Gastroesophageal sphincter (tissue), 4 donors: ENCODE results near the gene HACL1. TPM values are rescaled to one million over a fixed set of nuclear protein-coding genes. Genes with fewer than 3 reads are reported as not detected.

Experiments
- ATAC-seq: fragments of 150-250 bp; one replicate; pipeline ENCODE4 v1.9.1; 2016; ENCODE audit warnings: mild to moderate bottlenecking, moderate library complexity
- H3K27ac ChIP-seq, 4 donors: fragments of 200-600 bp; sonication (generic) in 3 of 4; 1 replicate in 3 of 4; 2 replicates in 1 of 4; pipeline ENCODE4 v1.5.1; 2016 to 2019
- H3K27me3 ChIP-seq: fragments of 200-600 bp; sonication (generic); one replicate; pipeline ENCODE4 v1.5.1; 2019
- H3K36me3 ChIP-seq, 2 donors: fragments of 200-600 bp; sonication (generic); one replicate each; pipeline ENCODE4 v1.5.1; 2019; ENCODE audit warnings: control low read depth in 1 of 2
- H3K4me1 ChIP-seq, 3 donors: fragments of 200-600 bp; sonication (generic); 1 replicate in 2 of 3; 2 replicates in 1 of 3; pipeline ENCODE4 v1.5.1; 2016 to 2019; ENCODE audit warnings: control low read depth in 2 of 3
- H3K4me3 ChIP-seq, 2 donors: fragments of 200-600 bp; sonication (generic); one replicate each; pipeline ENCODE4 v1.5.1; 2019; ENCODE audit warnings: mild to moderate bottlenecking in 1 of 2, moderate library complexity in 1 of 2
- H3K9me3 ChIP-seq, 3 donors: fragments of 200-600 bp; sonication (generic); one replicate each; pipeline ENCODE4 v1.5.1; 2017 to 2019; ENCODE audit warnings: control low read depth in 2 of 3
- CTCF ChIP-seq, 4 experiments: fragments of 200-600 bp in 2 of 4; fragments of 450-650 bp in 2 of 4; sonication (generic) in 1 of 4; IDR thresholded peaks; one replicate each; pipeline ENCODE4 v1.5.1; 2017 to 2019; ENCODE audit warnings: antibody characterized with exemption in 4 of 4, mild to moderate bottlenecking in 2 of 4, moderate library complexity in 2 of 4
- EP300 ChIP-seq: sonication (generic); formaldehyde crosslinking; IDR thresholded peaks from one replicate; pipeline ENCODE4 v1.6.1; 2017; ENCODE audit warnings: antibody characterized with exemption, mild to moderate bottlenecking
- POLR2A ChIP-seq, 2 donors: fragments of 450-650 bp; IDR thresholded peaks; one replicate each; pipeline ENCODE4 v1.6.1; 2017; ENCODE audit warnings: antibody characterized with exemption in 2 of 2, mild to moderate bottlenecking in 2 of 2, moderate library complexity in 1 of 2
- POLR2AphosphoS5 ChIP-seq: sonication (generic); formaldehyde crosslinking; IDR thresholded peaks from one replicate; pipeline ENCODE4 v1.6.1; 2017; ENCODE audit warnings: antibody characterized with exemption
- WGBS, 2 donors: methylation state at CpG; one replicate each; pipeline ENCODE4 v1.1.5; 2018; ENCODE audit warnings: low coverage in 1 of 2; 5-methylcytosine and 5-hydroxymethylcytosine counted together
- total RNA-seq, 4 donors: library from RNA; depleted of rRNA; stranded (reverse); fragments of >200 nt; gene quantifications; one replicate each; pipeline ENCODE4 v1.1.0, GENCODE V29; 2016

HACL1 gene
- total RNA-seq, 4 donors from 2014 or later: 17.0 to 37.0 (median 20.4) TPM

GRCh38 chr3:15602146-15602536 is 772 bp upstream of the HACL1 start:
- WGBS, 2 donors: 1 to 3% methylated on average over 9 of the region's 9 CpGs
- H3K27ac ChIP-seq: peak overlapping the region; percentile 88 to 96 (median 90)
- H3K36me3 ChIP-seq: peaks cover 0 to 30% of the 10 kb centered on the region in 2 donors
- H3K9me3 ChIP-seq: no peaks in the 10 kb centered on the region
- H3K4me1 ChIP-seq: peaks cover 14 to 68% (median 16%) of the 10 kb centered on the region in 3 donors
- peak overlapping the region; percentile 90 to 96 for H3K4me3 ChIP-seq
- ATAC-seq: peak; percentile 8
- H3K27me3 ChIP-seq: no peaks in the 10 kb centered on the region
- no peak for TF ChIP-seq EP300
- no peak for TF ChIP-seq CTCF (IDR thresholded peaks at IDR 0.05)
- TF ChIP-seq POLR2AphosphoS5: no peak
- TF ChIP-seq POLR2A (IDR thresholded peaks at IDR 0.05): no peak

- peak overlapping the region; percentile 90 to 96 for H3K4me3 ChIP-seq
- WGBS, 2 donors: 0% methylated on average over 11 of the region's 19 CpGs; no CpG with 5 or more reads in 1 of the 2 donors
- H3K27ac ChIP-seq: peak overlapping the region; percentile 77 to 92 (median 88)
- peaks cover 0 to 41% of the 10 kb centered on the region in 2 donors for H3K36me3 ChIP-seq
- peak; percentile 2 for ATAC-seq
- peaks cover 11 to 57% (median 14%) of the 10 kb centered on the region in 3 donors for H3K4me1 ChIP-seq
- TF ChIP-seq EP300 (no peak), CTCF (IDR thresholded peaks at IDR 0.05) (no peak), POLR2A (IDR thresholded peaks at IDR 0.05) (no peak), POLR2AphosphoS5 (no peak)
- no peaks in the 10 kb centered on the region for H3K9me3 ChIP-seq
- H3K27me3 ChIP-seq: no peaks in the 10 kb centered on the region
These were observed 347 bp downstream of the HACL1 start for GRCh38 chr3:15601046-15601398.

GRCh38 chr3:15595955-15596354 is 5.4 kb downstream of the HACL1 start:
- Histone ChIP-seq H3K27ac (no peak overlapping the region), H3K9me3 (no peaks in the 10 kb centered on the region), H3K27me3 (no peaks in the 10 kb centered on the region), H3K36me3 (peaks cover 0 to 79% of the 10 kb centered on the region in 2 donors), H3K4me1 (peaks cover 6 to 32% (median 7%) of the 10 kb centered on the region in 3 donors), H3K4me3 (no peak overlapping the region)
- TF ChIP-seq POLR2A (IDR thresholded peaks at IDR 0.05) (no peak), CTCF (IDR thresholded peaks at IDR 0.05) (no peak), EP300 (no peak), POLR2AphosphoS5 (no peak)
- 65 to 93% methylated on average over 2 of the region's 2 CpGs for WGBS, 2 donors
- no peak for ATAC-seq

- Histone ChIP-seq H3K27me3 (no peaks in the 10 kb centered on the region), H3K36me3 (peaks cover 0 to 87% of the 10 kb centered on the region in 2 donors), H3K4me3 (no peak overlapping the region), H3K9me3 (no peaks in the 10 kb centered on the region), H3K4me1 (peaks cover 0 to 2% (median 0%) of the 10 kb centered on the region in 3 donors), H3K27ac (no peak overlapping the region)
- TF ChIP-seq POLR2A (IDR thresholded peaks at IDR 0.05): no peak
- no peak for TF ChIP-seq EP300
- TF ChIP-seq CTCF (IDR thresholded peaks at IDR 0.05): no peak
- no peak for TF ChIP-seq POLR2AphosphoS5
- WGBS, 2 donors: 68 to 94% methylated on average over 5 to 8 of the region's 8 CpGs
- ATAC-seq: no peak
These were observed 8.4 kb downstream of the HACL1 start for GRCh38 chr3:15592968-15593367.

GRCh38 chr3:15591928-15592327 is 9.4 kb downstream of the HACL1 start:
- no peak for ATAC-seq
- no peak overlapping the region for H3K4me3 ChIP-seq
- no peaks in the 10 kb centered on the region for H3K4me1 ChIP-seq
- H3K9me3 ChIP-seq: no peaks in the 10 kb centered on the region
- no peaks in the 10 kb centered on the region for H3K27me3 ChIP-seq
- no peak overlapping the region for H3K27ac ChIP-seq
- peaks cover 0 to 83% of the 10 kb centered on the region in 2 donors for H3K36me3 ChIP-seq
- WGBS, 2 donors: 77 to 83% methylated on average over 21 of the region's 21 CpGs
- TF ChIP-seq CTCF (IDR thresholded peaks at IDR 0.05) (no peak), POLR2AphosphoS5 (no peak), POLR2A (IDR thresholded peaks at IDR 0.05) (no peak), EP300 (no peak)
